Measurements from ENCODE around the gene PRKCE. TPM values are rescaled to one million over a fixed set of nuclear protein-coding genes. Genes with fewer than 3 reads are reported as not detected.

PRKCE gene
- polyA plus RNA-seq, 1 of the 3 experiments (the other 2 are of a cell fraction), result 16.3 TPM

- H4K20me1 ChIP-seq (ENCODE audit: insufficient read depth), result peaks cover 1% of the 10 kb centered on the region; the same call in 1 of the 2 replicates
- no peaks in the 10 kb centered on the region for H3K36me3 ChIP-seq (replicated peaks in 1 of 2; ENCODE audit: control insufficient read depth in 1 of 2, insufficient read depth in 2 of 2, low read length in 1 of 2)
- ChIA-PET CTCF (interaction anchor here (1.3 to 7.8 kb wide), 2 partner anchors 13 to 30 kb away, joined by 4 to 59 read pairs; no protein-coding TSS in a partner anchor), POLR2A (no interaction called here)
- no peak overlapping the region for H3K4me2 ChIP-seq
- WGBS (ENCODE audit: low lambda C conversion rate), result 87% methylated on average over 8 of the region's 8 CpGs
- H3K79me2 ChIP-seq (ENCODE audit: insufficient read depth), result no peaks in the 10 kb centered on the region
- H3K4me3 ChIP-seq (ENCODE audit: low read depth in 2 of 2, low read length in 1 of 2), result no peak overlapping the region
- H3K27ac ChIP-seq (ENCODE audit: low read depth in 2 of 2, low read length in 1 of 2), result peak overlapping the region in 1 of 2 experiments; percentile 41; a peak in 2 of 4 replicates
- no peaks in the 10 kb centered on the region for H3K9me3 ChIP-seq
- H3K27me3 ChIP-seq (ENCODE audit: insufficient read depth), result no peaks in the 10 kb centered on the region
- peaks cover 3 to 66% of the 10 kb centered on the region in 2 experiments; a peak in 2 of 4 replicates for H3K4me1 ChIP-seq (ENCODE audit: control insufficient read depth in 1 of 2, insufficient read depth in 2 of 2, low read depth in 1 of 2, low read length in 1 of 2)
- no peak overlapping the region for H2AFZ ChIP-seq (ENCODE audit: low read depth)
- peaks cover 3% of the 10 kb centered on the region for H3F3A ChIP-seq (replicated peaks; ENCODE audit: insufficient read depth)
- TF ChIP-seq FOXM1 (IDR thresholded peaks at IDR 0.05; ENCODE audit: low read depth) (no peak), IRF3 (IDR thresholded peaks at IDR 0.05; ENCODE audit: low read depth, low read length) (no peak), USF1 (IDR thresholded peaks at IDR 0.05; ENCODE audit: borderline replicate concordance, low read depth) (no peak), GATA2 (CRISPR knock-in tag; IDR thresholded peaks at IDR 0.05) (no peak), NRF1 (IDR thresholded peaks at IDR 0.05; ENCODE audit: low read depth, low read length) (no peak), RFX5 (IDR thresholded peaks at IDR 0.05; ENCODE audit: low read length) (no peak), RCOR1 (IDR thresholded peaks at IDR 0.05; ENCODE audit: low read length) (no peak), SMC3 (IDR thresholded peaks at IDR 0.05; ENCODE audit: low read depth, low read length) (no peak), CTCF (IDR thresholded peaks at IDR 0.05) (no peak), REST (IDR thresholded peaks at IDR 0.05; ENCODE audit: low read depth, low read length) (no peak), RAD21 (IDR thresholded peaks at IDR 0.05; ENCODE audit: low read length) (no peak), GABPA (IDR thresholded peaks at IDR 0.05; ENCODE audit: low read depth) (no peak), TCF12 (IDR thresholded peaks at IDR 0.05) (no peak), NFIC (IDR thresholded peaks at IDR 0.05; ENCODE audit: borderline replicate concordance) (no peak), ZBTB33 (IDR thresholded peaks at IDR 0.05; ENCODE audit: borderline replicate concordance, low read depth) (no peak), MAX (IDR thresholded peaks at IDR 0.05; ENCODE audit: low read depth) (no peak), JUND (IDR thresholded peaks at IDR 0.05) (no peak), MEF2A (IDR thresholded peaks at IDR 0.05; ENCODE audit: borderline replicate concordance, low read depth) (no peak)
- H3K9ac ChIP-seq, result no peak overlapping the region
- H3K9me2 ChIP-seq, result no peaks in the 10 kb centered on the region
- no peak for DNase-seq
Observed at GRCh38 chr2:45765007-45765727, 113.7 kb downstream of the PRKCE start.

All from SK-N-SH (cell line).